NCI-H2227 treated with DMSO at 0.1 percent for 48 hours (cell line): Measurements from ENCODE around the gene JUND.

Experiments
- DNase-seq: peaks from one replicate; lab custom pipeline; 2025; lab: John Stamatoyannopoulos, UW

The JUND gene

DNA sequence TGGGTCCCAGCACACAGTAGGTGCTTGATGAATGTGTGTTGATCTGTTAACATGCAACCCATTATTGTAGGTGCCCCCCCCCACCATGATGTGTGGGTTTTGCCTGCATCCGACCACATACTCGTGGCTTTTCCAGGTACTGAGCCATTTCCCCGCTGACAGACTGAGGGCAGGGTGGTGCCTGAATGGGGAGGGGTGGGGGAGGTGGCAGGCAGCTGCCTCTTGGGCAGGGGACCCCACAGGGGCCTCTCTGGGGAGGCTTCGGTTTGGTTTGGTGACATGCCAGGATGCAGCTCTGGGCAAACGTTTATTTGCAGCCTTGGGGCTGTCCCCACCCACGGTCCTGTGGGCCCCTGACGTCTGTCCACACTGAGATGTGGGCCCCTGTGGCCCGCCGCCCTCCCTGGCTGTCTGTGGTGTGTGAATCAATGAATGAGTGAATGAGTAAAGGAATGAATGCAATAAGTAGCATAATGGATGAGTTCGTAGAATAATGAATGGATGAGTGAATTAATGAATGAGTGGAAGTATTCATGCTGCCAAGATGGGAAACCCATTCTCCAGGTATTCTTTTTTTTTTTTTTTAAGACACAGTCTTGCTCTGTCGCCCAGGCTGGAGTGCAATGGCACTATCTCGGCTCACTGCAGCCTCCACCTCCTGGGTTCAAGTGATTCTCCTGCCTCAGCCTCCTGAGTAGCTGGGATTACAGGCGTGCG is 9.0 kb upstream of the JUND start:
- no peak for DNase-seq

DNA sequence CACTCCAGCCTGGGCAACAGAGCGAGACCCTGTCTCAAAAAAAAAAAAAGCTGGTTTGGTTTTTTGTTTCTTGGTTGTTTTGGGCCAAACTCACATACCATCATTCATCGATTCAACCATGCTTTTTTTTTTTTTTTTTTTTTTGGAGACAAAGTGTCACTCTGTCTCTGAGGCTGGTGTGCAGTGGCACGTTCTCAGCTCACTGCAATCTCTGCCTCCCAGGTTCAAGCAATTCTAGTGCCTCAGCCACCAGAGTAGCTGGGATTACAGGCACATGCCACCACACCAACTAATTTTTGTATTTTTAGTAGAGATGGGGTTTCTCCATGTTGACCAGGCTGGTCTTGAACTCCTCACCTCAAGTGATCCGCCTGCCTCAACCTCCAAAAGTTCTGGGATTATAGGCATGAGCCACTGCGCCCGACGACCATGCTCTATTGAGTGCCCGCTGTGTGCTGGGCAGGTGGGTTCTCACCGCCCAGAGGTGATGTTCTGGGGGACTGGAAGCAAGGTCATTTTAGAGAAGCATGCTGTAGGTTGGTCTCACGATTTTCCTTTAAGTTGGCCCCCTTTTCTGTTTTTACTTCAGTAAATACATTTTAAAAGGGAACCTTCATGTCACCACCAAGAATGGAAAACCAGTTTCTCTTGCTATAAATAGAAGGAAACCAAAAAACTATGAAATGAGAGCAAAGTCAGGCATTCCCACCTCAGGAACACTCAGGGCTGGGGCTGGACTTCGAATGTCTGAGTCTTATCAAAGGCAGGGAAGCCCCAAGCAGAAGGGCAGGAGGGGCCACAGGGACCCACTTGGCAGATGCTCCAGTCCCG is 8.3 kb upstream of the JUND start:
- DNase-seq: no peak

- no peak for DNase-seq
Observed at GRCh38 chr19:18287836-18288772, 6.7 kb upstream of the JUND start.

GRCh38 chr19:18286973-18287635 is 5.7 kb upstream of the JUND start:
- DNase-seq: no peak

GRCh38 chr19:18284712-18285360 is 3.4 kb upstream of the JUND start:
- no peak for DNase-seq

DNA sequence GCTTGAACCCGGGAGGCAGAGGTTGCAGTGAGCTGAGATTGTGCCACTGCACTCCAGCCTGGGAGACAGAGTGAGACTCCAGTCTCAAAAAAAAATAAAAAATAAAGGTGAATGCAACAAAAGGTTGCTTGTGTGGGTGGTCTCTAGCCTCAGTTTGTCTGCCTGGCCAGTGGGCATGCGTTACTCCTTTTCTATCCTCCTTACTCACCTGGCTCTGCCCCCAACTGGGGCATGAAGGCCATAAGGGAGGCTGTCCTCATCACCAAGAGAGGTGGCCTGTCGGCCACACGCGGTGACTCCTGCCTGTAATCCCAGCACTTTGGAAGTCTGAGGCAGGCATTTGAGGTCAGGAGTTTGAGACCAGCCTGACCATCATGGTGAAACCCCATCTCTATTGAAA is 1.9 kb upstream of the JUND start:
- DNase-seq: no peak

DNA sequence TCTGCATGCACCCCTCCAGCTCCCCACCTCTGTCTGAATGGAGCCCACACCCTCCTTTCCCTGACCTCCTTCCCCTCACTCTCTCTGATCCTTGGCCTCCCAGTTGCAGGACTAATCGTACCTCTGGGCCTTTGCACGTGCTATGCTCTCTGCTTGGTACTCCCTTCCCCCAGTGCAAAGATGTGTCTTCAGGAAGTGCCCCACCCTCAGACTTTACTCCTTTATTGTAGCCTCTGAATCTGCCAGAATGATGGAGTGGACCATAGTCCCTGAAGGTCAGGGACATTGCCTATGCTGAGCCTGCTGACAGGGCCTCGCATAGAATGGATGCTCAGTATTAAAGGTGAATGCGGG is 1.3 kb upstream of the JUND start:
- DNase-seq: no peak

- peak; percentile 53 for DNase-seq
Observed at GRCh38 chr19:18282021-18282787, 782 bp upstream of the JUND start.

- no peak for DNase-seq
Observed at GRCh38 chr19:18280247-18281081, 958 bp downstream of the JUND start.

DNA sequence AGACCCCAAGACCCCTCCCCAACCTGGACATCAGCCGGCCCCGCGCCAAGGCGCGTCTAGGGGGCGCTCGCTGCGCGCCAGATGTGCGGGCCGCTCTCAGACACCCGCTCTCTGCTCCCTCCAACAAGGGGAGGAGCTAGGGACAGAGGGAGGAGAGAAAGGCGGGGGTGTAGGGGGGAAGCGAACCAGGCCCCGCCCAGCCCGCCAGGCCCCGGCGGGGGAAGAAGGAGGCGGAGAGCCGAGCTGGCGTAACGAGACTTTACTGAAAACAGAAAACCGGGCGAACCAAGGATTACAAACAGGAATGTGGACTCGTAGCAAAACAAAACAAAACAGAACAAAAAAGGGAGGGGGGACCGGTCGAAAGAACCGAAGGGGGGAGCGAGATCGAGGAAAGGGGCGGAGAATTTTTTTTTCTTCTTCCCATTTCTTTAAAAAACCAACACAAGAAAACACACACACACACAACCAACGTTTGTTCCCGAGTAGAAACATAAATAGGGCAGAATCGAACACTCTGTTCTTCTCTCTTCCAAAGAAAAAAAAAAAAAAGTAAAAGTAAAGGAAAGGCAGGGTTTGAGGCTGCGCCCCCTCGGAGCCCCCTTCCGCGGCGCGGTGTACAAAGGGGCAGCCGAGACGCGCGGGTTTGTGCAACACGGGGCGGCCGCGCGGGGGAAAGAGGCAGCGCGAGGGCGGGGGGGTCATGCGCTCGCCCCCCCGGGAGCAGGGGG is 1.7 kb downstream of the JUND start:
- DNase-seq: peak; percentile 79

- no peak for DNase-seq
Observed at GRCh38 chr19:18279266-18279515, 2.2 kb downstream of the JUND start.

DNA sequence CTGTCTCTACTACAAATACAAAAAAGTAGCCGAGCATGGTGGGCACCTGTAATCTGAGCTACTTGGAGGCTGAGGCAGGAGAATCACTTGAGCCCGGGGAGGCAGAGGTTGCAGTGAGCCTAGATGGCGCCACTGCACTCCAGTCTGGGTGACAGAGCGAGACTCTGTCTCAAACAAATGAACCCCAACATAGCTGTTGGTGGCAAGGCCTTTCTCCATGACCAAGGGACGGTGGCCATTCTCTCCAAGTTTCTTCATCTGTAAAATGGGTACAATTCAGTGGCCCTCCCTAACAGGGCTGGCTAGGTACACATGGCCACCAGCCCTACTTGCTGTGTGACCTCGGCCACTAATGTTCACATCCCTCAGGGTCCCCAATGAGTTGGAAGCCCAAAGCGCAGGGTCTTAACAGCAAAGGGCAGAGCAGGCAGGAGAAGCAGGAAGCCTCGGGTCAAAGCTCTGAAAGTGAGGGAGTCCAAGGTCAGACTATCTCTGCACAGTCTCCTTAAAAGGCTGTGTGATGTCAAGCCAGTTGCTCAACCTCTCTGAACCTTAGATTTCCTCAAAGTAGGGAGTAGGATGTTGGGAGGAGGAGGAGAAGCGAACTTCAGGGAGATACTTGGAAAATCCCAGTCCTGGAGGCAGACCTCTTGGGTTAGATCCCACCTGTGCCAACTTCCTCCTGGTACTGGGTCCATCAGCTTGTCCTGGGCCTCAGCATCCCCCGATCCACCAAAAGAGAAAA is 2.7 kb downstream of the JUND start:
- no peak for DNase-seq

DNA sequence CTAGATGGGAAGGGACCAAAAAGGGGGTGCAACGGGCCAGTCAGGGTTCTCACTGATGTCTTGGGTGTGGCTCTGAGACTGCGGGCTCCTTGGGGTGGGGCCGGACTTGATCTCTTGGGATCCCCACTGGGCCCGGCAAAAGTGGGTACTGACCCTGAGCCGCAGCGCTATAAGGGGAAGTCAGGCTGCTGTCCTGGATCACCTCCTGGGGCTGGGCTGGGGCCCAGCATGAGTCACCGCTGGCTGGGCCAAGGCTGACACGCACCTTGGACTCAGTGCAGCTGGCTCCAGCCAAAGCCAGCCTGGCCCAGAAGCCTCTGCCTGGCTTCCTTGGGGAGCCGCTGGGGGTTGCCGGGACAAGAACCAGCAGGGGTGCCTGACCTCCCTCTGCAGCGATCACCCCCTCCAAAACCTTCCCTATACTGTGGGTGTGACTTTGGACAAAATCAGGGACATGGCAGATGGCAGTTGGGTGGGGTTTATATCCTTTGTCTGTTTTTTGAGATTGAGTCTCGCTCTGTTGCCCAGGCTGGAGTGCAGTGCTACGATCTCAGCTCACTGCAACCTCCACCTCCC is 6.6 kb downstream of the JUND start:
- DNase-seq: no peak

DNA sequence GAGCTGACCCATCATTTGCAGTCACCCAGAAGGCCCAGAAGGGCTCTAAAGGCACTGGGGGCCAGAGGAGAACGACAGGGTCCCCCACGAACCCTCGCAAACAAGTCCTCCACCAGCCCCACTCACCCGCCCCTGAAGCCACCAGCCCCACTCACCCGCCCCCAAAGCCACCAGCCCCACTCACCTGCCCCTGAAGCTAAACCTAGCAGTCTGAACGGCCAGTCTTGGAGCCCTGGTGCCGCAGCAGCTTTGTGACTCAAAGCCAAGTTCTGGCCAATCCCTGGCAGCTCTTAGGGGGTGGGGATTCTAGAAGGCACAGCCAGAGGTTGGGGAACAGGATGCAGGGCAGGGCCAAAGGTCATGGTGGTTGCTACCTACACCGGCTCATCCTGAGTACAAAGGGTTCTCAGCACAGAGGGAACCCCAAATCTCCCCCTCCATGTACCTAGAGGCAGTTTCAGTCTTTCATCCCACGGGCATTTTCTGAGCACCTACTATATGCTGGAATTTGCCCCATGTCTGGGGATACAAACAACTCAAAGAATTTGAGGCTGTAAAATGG is 7.1 kb downstream of the JUND start, which contains the start of gene IQCN:
TSS of gene IQCN (minus strand) at position 234 of the 562 bp plus-strand sequence. CDS start 4,974 bp downstream, outside the sequence.
- DNase-seq: no peak

DNA sequence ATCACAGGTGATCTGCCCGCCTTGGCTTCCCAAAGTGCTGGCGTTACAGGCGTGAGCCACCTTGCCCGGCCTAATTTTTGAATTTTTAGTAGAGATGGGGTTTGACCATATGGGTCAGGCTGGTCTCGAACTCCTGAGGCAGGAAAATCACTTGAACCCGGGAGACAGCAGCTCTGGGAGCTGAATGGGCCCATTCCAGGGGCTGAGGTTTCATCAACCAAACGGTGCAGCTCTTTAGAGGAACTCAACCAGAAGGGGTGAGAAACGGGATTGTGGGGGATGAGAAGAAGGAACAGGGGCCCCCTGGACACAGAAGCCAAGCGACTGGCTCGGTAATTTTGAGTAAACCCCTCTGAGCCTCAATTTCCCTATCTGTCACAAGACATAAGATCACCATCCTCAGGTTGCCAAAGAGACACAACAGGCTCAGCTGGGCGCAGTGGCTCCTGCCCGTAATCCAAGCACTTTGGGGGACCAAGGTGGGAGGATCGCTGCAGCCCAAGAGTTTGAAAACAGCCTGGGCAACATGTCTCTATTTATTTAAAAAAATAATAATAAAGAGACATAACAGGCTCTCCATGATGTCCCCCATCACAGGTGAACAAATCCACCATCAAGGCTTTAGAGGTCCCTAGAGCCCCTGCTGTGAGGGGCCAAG is 7.7 kb downstream of the JUND start:
- no peak for DNase-seq

- no peak for DNase-seq
Observed at GRCh38 chr19:18271433-18271841, 10.0 kb downstream of the JUND start.

- DNase-seq: no peak
Observed at GRCh38 chr19:18270326-18270725, 11.1 kb downstream of the JUND start.
